OCI-M1 (cell line): ENCODE results near the gene ANKRD29.

Experiments used
- DNase-seq: peaks from one replicate; lab custom pipeline; 2025; lab: John Stamatoyannopoulos, UW

ANKRD29 gene

GRCh38 chr18:23684515-23685197 is 21.9 kb upstream of the ANKRD29 start:
- DNase-seq, result no peak

GRCh38 chr18:23683671-23684070 is 21.0 kb upstream of the ANKRD29 start:
- no peak for DNase-seq

- no peak for DNase-seq
Measured at GRCh38 chr18:23683155-23683554, 20.4 kb upstream of the ANKRD29 start.

DNA sequence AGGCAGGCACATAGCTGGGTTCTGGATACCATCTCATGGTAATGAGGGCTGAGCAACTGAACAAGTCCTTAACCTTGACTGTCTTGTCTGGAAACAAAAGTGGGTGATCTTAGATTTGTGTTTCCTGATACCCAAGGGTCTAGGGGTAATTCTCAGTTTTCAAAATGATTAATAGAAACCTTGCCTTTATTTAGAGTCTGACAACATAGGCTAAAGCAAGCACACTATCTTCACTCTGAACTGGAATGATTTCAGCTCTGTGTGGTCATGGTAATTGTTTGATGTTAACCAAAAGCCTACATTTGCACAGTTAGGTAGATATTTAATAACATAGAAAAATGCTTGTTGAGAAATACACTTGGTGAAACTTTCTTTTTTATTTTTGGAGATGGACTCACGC is 19.8 kb upstream of the ANKRD29 start:
- DNase-seq, result no peak

DNA sequence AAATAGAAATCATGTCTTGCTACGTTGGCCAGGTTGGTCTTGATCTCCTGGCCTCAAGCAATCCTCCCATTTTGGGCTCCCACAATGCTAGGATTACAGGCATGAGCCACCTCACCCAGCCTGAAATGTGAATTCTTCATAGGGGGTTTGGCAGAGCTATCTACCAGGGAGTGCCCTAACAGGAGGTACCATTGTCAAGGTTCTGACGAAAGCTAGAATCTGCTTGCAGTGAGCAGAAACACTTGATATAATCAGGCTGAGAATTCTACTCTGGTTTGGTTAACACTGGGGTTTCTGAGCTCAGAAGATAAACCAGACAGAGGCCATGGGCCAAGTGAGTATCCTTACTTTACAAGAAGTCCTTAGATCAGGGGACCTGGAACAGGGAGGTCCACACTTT is 19.3 kb upstream of the ANKRD29 start:
- DNase-seq, result no peak

- DNase-seq, result no peak
Measured at GRCh38 chr18:23675896-23676295, 13.2 kb upstream of the ANKRD29 start.

- DNase-seq, result no peak
Measured at GRCh38 chr18:23675236-23675635, 12.5 kb upstream of the ANKRD29 start.

GRCh38 chr18:23673725-23674124 is 11.0 kb upstream of the ANKRD29 start:
- DNase-seq, result no peak

- DNase-seq, result no peak
Measured at GRCh38 chr18:23671564-23671963, 8.9 kb upstream of the ANKRD29 start.

GRCh38 chr18:23669804-23670405 is 7.2 kb upstream of the ANKRD29 start:
- no peak for DNase-seq

DNA sequence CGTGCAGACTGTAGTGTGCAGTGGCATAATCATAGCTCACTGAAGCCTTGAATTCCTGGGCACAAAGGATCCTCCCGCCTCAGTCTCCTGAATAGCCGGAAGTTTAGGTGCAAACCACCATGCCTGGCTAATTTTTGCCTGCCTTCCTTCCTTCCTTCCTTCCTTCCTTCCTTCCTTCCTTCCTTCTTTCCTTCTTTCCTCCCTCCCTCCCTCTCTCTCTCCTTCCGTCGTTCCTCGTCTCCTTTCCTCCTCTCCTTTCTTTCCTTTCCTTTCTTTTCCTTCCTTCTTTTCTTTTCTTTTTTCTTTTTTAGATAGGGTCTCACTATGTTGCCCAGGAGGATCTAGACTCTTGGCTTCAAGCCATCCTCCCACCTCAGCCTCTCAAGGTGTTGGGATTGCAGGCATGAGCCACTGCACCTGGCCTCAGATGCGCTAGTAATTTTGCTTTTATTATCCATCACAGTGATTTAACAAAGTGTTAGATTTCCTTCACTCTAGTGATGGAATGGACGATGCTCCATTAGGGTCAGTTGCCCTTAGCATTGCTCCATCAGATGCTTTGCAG is 6.6 kb upstream of the ANKRD29 start:
- no peak for DNase-seq

GRCh38 chr18:23668731-23669130 is 6.0 kb upstream of the ANKRD29 start:
- DNase-seq, result no peak

DNA sequence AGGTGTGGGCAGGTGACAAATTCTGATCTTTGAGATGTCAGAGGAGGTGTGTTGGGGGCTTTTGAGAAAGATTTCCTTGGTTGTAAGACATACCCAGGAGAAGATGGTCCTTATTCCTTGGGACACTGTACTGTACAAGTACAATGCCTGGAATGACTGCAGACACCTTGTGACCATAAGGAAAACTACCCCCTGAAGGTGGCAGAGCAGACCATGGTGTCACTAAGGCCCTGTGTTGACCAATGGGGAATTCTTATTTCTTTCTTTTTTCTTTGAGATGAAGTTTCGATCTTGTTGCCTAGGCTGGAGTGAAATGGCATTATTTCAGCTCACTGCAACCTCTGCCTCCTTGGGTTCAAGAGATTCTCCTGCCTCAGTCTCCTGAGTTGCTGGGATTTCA is 4.4 kb upstream of the ANKRD29 start:
- no peak for DNase-seq

DNA sequence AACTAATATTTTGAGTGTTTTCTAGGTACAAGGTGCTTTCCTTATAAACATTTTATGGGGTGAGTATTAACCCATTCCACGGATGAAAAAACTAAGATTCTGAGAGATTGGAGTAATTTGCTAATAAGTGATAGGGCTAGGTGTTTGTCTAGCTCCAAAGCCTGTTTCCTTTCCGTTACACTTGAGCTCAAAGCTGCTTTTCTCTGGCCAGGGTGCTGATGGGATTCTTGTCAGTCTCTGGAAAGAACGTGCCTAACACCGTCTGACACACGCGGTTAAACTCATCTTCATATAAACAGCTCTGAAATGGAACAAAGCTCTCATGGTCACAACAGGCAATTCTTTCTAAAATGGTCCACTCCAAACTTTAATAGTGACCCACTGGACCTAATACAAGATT is 2.0 kb upstream of the ANKRD29 start:
- DNase-seq, result no peak

GRCh38 chr18:23661735-23662308 is 889 bp downstream of the ANKRD29 start:
- DNase-seq, result no peak

- DNase-seq, result no peak
Measured at GRCh38 chr18:23658285-23658684, 4.4 kb downstream of the ANKRD29 start.

DNA sequence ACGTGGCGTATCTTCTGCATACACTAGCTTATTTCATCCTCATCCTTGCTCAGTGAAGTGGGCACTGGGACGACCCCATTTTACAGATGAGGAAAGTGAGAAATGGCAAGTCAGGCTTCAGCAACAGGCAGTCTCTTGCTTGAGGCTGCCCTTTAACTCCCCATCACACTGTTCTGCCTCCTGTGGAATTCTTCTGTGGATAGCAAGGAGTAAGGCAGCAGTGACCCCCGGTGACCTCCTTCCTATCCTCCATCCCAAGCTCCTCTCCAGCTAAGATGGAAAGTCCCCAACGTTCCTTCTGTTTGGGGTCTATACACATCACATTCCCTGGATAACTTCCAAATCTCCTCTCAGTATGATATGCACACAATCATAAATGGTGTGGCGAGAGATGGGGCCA is 10.5 kb downstream of the ANKRD29 start:
- no peak for DNase-seq

GRCh38 chr18:23650968-23651927 is 11.5 kb downstream of the ANKRD29 start:
- DNase-seq, result no peak

DNA sequence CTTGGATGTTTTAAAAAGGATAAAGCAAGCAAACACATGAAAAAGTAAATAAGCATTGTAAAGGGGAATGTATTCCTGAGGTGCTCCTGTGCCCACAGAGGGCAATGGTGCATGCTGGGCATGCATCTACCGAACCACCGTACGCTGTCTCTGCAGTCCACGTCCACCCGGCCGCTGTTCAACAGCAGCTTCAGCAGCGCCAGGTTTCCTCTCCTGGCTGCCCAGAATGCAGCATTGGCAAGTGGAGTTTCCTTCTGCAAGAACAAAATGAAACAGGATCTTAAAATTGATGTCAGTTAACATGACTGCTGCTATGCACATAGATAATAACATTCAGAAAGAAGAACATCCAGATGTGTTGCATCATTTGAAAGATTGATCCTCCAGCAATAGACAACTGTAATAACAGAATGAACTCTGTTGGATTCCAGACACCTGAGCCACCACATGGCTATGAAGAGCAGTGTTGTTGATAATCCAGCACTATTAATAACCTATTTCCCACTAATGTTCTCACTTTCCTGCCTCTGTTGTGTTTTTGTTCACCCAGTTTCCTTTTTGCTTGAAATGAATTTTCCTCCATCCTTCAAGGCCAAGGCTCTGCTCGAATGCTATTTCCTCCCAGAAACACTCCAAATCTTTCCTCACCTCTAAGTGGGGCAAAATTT is 13.6 kb downstream of the ANKRD29 start:
- DNase-seq, result peak; percentile 13

- no peak for DNase-seq
Measured at GRCh38 chr18:23648456-23648855, 14.3 kb downstream of the ANKRD29 start.

DNA sequence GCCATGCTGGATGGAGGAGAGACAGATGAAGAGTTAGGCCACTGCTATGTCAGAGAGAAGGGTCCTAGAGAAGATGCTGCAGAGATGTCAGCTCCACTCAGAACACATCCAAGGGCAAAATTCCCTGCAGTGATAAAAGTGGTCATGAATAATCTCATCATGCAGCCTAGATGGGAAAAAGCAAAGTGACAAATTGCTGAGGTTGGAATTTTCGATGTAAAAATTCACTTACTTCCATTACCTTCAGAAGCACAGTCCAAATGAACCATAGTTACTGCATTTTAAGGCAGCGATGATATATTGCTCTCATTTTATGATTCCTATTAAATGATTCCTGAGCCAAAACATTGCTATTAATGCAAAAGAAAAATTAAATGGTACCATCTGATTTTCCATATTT is 16.4 kb downstream of the ANKRD29 start:
- no peak for DNase-seq
